T-helper 1 cell treated with Interleukin-12 subunit alpha and Interleukin-12 subunit beta and Interleukin-4 antibody, amounts not matched to agents 30 ng/mL and 1 ng/mL, for 36 hours (primary cell): ENCODE measurements around the gene LARGE1. TPM values are rescaled to one million over a fixed set of nuclear protein-coding genes. Genes with fewer than 3 reads are reported as not detected.
"Not testable (repeated sequence)": the region's sequence is repeated elsewhere in the genome, so short reads cannot be mapped to it uniquely, and the experiment has no call there.

Source experiments
- intact Hi-C: fragments of 100-400 bp; cut with micrococcal nuclease; formaldehyde crosslinking; loops from one replicate; pipeline ENCODE4 v1.15.1; 2024
- total RNA-seq: library from RNA; stranded (reverse); gene quantifications from 2 replicates; pipeline ENCODE4 v1.2.3, GENCODE V29; 2022

LARGE1 gene
- total RNA-seq, 1 donor from 2014 or later: 0.32 TPM

GRCh38 chr22:33858653-33859052 lies 61.6 kb downstream of the LARGE1 start:
- intact Hi-C loops: not testable (repeated sequence)

GRCh38 chr22:33857767-33858166 lies 62.5 kb downstream of the LARGE1 start:
- intact Hi-C loops: not testable (repeated sequence)

- intact Hi-C loops: no loop called here
Observed at GRCh38 chr22:33854724-33855123, 65.6 kb downstream of the LARGE1 start.

GRCh38 chr22:33853200-33854097 lies 66.8 kb downstream of the LARGE1 start:
- intact Hi-C loops: no loop called here

- intact Hi-C loops: no loop called here
Observed at GRCh38 chr22:33851821-33852384, 68.4 kb downstream of the LARGE1 start.

GRCh38 chr22:33851240-33851639 lies 69.0 kb downstream of the LARGE1 start:
- intact Hi-C loops: no loop called here

GRCh38 chr22:33850724-33851123 lies 69.6 kb downstream of the LARGE1 start:
- intact Hi-C loops: no loop called here

- intact Hi-C loops: no loop called here
Observed at GRCh38 chr22:33850193-33850592, 70.1 kb downstream of the LARGE1 start.

GRCh38 chr22:33848251-33848650 lies 72.0 kb downstream of the LARGE1 start:
- intact Hi-C loops: no loop called here

- intact Hi-C loops: no loop called here
Observed at GRCh38 chr22:33844273-33844672, 76.0 kb downstream of the LARGE1 start.

GRCh38 chr22:33842421-33843094 lies 77.7 kb downstream of the LARGE1 start:
- intact Hi-C loops: no loop called here

GRCh38 chr22:33842006-33842354 lies 78.3 kb downstream of the LARGE1 start:
- intact Hi-C loops: no loop called here

- intact Hi-C loops: no loop called here
Observed at GRCh38 chr22:33841281-33842005, 78.8 kb downstream of the LARGE1 start.

- intact Hi-C loops: no loop called here
Observed at GRCh38 chr22:33838644-33839043, 81.6 kb downstream of the LARGE1 start.

- intact Hi-C loops: no loop called here
Observed at GRCh38 chr22:33837826-33838225, 82.5 kb downstream of the LARGE1 start.

GRCh38 chr22:33835265-33835664 lies 85.0 kb downstream of the LARGE1 start:
- intact Hi-C loops: no loop called here

GRCh38 chr22:33832558-33833151 lies 87.6 kb downstream of the LARGE1 start:
- intact Hi-C loops: no loop called here

GRCh38 chr22:33831651-33832050 lies 88.6 kb downstream of the LARGE1 start:
- intact Hi-C loops: no loop called here

- intact Hi-C loops: no loop called here
Observed at GRCh38 chr22:33831207-33831606, 89.1 kb downstream of the LARGE1 start.

- intact Hi-C loops: no loop called here
Observed at GRCh38 chr22:33829546-33830280, 90.6 kb downstream of the LARGE1 start.

- intact Hi-C loops: no loop called here
Observed at GRCh38 chr22:33828302-33828701, 92.0 kb downstream of the LARGE1 start.
